ENCODE results near the gene SAYSD1.

SAYSD1 gene

GRCh38 chr6:39078695-39079094 is 36.3 kb downstream of the SAYSD1 start:
- TF ChIP-seq CTCF (IDR thresholded peaks at IDR 0.05): no peak
- no peak overlapping the region for H3K4me3 ChIP-seq (ENCODE audit: low read depth in 1 of 2, low read length in 1 of 2)
- H3K27me3 ChIP-seq: peaks cover 11% of the 10 kb centered on the region

GRCh38 chr6:39077882-39078594 is 36.9 kb downstream of the SAYSD1 start:
- Histone ChIP-seq H3K4me3 (ENCODE audit: low read depth in 1 of 2, low read length in 1 of 2) (no peak overlapping the region), H3K27me3 (peaks cover 10% of the 10 kb centered on the region), H3K9me3 (no peaks in the 10 kb centered on the region), H3K4me1 (ENCODE audit: control insufficient read depth in 1 of 2, insufficient read depth in 1 of 2, low read depth in 1 of 2, low read length in 1 of 2) (no peaks in the 10 kb centered on the region), H3K27ac (no peak overlapping the region), H3K36me3 (no peaks in the 10 kb centered on the region)
- no peak for TF ChIP-seq CTCF (IDR thresholded peaks at IDR 0.05)

More at GRCh38 chr6:39078695-39079094, 36.3 kb downstream of the SAYSD1 start:
- Histone ChIP-seq H3K36me3 (no peaks in the 10 kb centered on the region), H3K4me1 (ENCODE audit: control insufficient read depth in 1 of 2, insufficient read depth in 1 of 2, low read depth in 1 of 2, low read length in 1 of 2) (no peaks in the 10 kb centered on the region), H3K9me3 (no peaks in the 10 kb centered on the region), H3K27ac (no peak overlapping the region)

GRCh38 chr6:39076623-39077535 is 38.1 kb downstream of the SAYSD1 start:
- no peak for TF ChIP-seq CTCF (IDR thresholded peaks at IDR 0.05)
- H3K27me3 ChIP-seq: peaks cover 11% of the 10 kb centered on the region
- H3K36me3 ChIP-seq: no peaks in the 10 kb centered on the region
- H3K9me3 ChIP-seq: no peaks in the 10 kb centered on the region
- H3K27ac ChIP-seq: no peak overlapping the region
- no peak overlapping the region for H3K4me3 ChIP-seq (ENCODE audit: low read depth in 1 of 2, low read length in 1 of 2)
- H3K4me1 ChIP-seq (ENCODE audit: control insufficient read depth in 1 of 2, insufficient read depth in 1 of 2, low read depth in 1 of 2, low read length in 1 of 2): no peaks in the 10 kb centered on the region

GRCh38 chr6:39075807-39076622 is 39.0 kb downstream of the SAYSD1 start:
- Histone ChIP-seq H3K4me1 (ENCODE audit: control insufficient read depth in 1 of 2, insufficient read depth in 1 of 2, low read depth in 1 of 2, low read length in 1 of 2) (no peaks in the 10 kb centered on the region), H3K36me3 (no peaks in the 10 kb centered on the region), H3K9me3 (no peaks in the 10 kb centered on the region), H3K27ac (no peak overlapping the region), H3K27me3 (peaks cover 12% of the 10 kb centered on the region), H3K4me3 (ENCODE audit: low read depth in 1 of 2, low read length in 1 of 2) (no peak overlapping the region)
- TF ChIP-seq CTCF (IDR thresholded peaks at IDR 0.05): no peak

GRCh38 chr6:39075010-39075686 is 39.8 kb downstream of the SAYSD1 start:
- Histone ChIP-seq H3K4me3 (ENCODE audit: low read depth in 1 of 2, low read length in 1 of 2) (no peak overlapping the region), H3K36me3 (no peaks in the 10 kb centered on the region), H3K9me3 (no peaks in the 10 kb centered on the region), H3K27me3 (peaks cover 16% of the 10 kb centered on the region), H3K4me1 (ENCODE audit: control insufficient read depth in 1 of 2, insufficient read depth in 1 of 2, low read depth in 1 of 2, low read length in 1 of 2) (no peaks in the 10 kb centered on the region), H3K27ac (no peak overlapping the region)
- no peak for TF ChIP-seq CTCF (IDR thresholded peaks at IDR 0.05)

Measured in neutrophil (primary cell).